Measurements from ENCODE around the gene CAPRIN1.
"Not testable (repeated sequence)": the region's sequence is repeated elsewhere in the genome, so short reads cannot be mapped to it uniquely, and the experiment has no call there.

The CAPRIN1 gene

GRCh38 chr11:34084637-34085036 is 33.1 kb downstream of the CAPRIN1 start:
- DNase-seq (ENCODE audit: low read depth in 1 of 2, low spot score in 1 of 2), result no peak

- no peak for DNase-seq (ENCODE audit: low read depth in 1 of 2, low spot score in 1 of 2)
These were observed 35.2 kb downstream of the CAPRIN1 start for GRCh38 chr11:34086554-34087283.

GRCh38 chr11:34091825-34092224 is 40.3 kb downstream of the CAPRIN1 start:
- DNase-seq (ENCODE audit: low read depth in 1 of 2, low spot score in 1 of 2), result no peak

- DNase-seq (ENCODE audit: low read depth in 1 of 2, low spot score in 1 of 2), result not testable (repeated sequence)
These were observed 43.4 kb downstream of the CAPRIN1 start for GRCh38 chr11:34094900-34095299.

- no peak for DNase-seq (ENCODE audit: low read depth in 1 of 2, low spot score in 1 of 2)
These were observed 47.3 kb downstream of the CAPRIN1 start for GRCh38 chr11:34098813-34099212.

- no peak for DNase-seq (ENCODE audit: low read depth in 1 of 2, low spot score in 1 of 2)
These were observed 53.1 kb downstream of the CAPRIN1 start for GRCh38 chr11:34104680-34105078.

GRCh38 chr11:34105079-34105956 is 53.8 kb downstream of the CAPRIN1 start, which contains the start of gene NAT10:
NAT10 (plus strand) TSS chr11:34105629; CDS start chr11:34108226, 2,597 bp downstream.
- DNase-seq (ENCODE audit: low read depth in 1 of 2, low spot score in 1 of 2), result peak; percentile 95 to 98

GRCh38 chr11:34105957-34106504 is 54.5 kb downstream of the CAPRIN1 start:
- DNase-seq (ENCODE audit: low read depth in 1 of 2, low spot score in 1 of 2), result no peak

GRCh38 chr11:34111722-34112270 is 60.3 kb downstream of the CAPRIN1 start:
- DNase-seq (ENCODE audit: low read depth in 1 of 2, low spot score in 1 of 2), result no peak

GRCh38 chr11:34114014-34114413 is 62.5 kb downstream of the CAPRIN1 start:
- DNase-seq (ENCODE audit: low read depth in 1 of 2, low spot score in 1 of 2), result no peak

- no peak for DNase-seq (ENCODE audit: low read depth in 1 of 2, low spot score in 1 of 2)
These were observed 62.9 kb downstream of the CAPRIN1 start for GRCh38 chr11:34114471-34114870.

- DNase-seq (ENCODE audit: low read depth in 1 of 2, low spot score in 1 of 2), result no peak
These were observed 69.1 kb downstream of the CAPRIN1 start for GRCh38 chr11:34120651-34121050.

GRCh38 chr11:34124885-34125668 is 73.5 kb downstream of the CAPRIN1 start:
- no peak for DNase-seq (ENCODE audit: low read depth in 1 of 2, low spot score in 1 of 2)

- no peak for DNase-seq (ENCODE audit: low read depth in 1 of 2, low spot score in 1 of 2)
These were observed 75.7 kb downstream of the CAPRIN1 start for GRCh38 chr11:34126959-34127848.

- DNase-seq (ENCODE audit: low read depth in 1 of 2, low spot score in 1 of 2), result no peak
These were observed 77.3 kb downstream of the CAPRIN1 start for GRCh38 chr11:34128824-34129223.

- DNase-seq (ENCODE audit: low read depth in 1 of 2, low spot score in 1 of 2), result no peak
These were observed 80.9 kb downstream of the CAPRIN1 start for GRCh38 chr11:34132261-34132965.

- DNase-seq (ENCODE audit: low read depth in 1 of 2, low spot score in 1 of 2), result no peak
These were observed 83.2 kb downstream of the CAPRIN1 start for GRCh38 chr11:34134765-34135164.

- DNase-seq (ENCODE audit: low read depth in 1 of 2, low spot score in 1 of 2), result no peak
These were observed 83.9 kb downstream of the CAPRIN1 start for GRCh38 chr11:34135439-34135838.

GRCh38 chr11:34136420-34136819 is 84.9 kb downstream of the CAPRIN1 start:
- DNase-seq (ENCODE audit: low read depth in 1 of 2, low spot score in 1 of 2), result no peak

Data from activated CD4-positive, alpha-beta T cell treated with anti-CD3 and anti-CD28 coated beads, Interleukin-2, amount 50 U/mL, for 24 hours (primary cell).